ENCODE data around the gene CCND1.

GRCh38 chr11:69647390-69647748 is 6.4 kb downstream of the CCND1 start:
- TF ChIP-seq EZH2 (IDR thresholded peaks at IDR 0.05; ENCODE audit: low read depth) (no peak), CTCF (conservative IDR thresholded peaks at IDR 0.05) (no peak)

Data from PC-9 (cell line).